ENCODE data around the gene STEAP1B.

DNA sequence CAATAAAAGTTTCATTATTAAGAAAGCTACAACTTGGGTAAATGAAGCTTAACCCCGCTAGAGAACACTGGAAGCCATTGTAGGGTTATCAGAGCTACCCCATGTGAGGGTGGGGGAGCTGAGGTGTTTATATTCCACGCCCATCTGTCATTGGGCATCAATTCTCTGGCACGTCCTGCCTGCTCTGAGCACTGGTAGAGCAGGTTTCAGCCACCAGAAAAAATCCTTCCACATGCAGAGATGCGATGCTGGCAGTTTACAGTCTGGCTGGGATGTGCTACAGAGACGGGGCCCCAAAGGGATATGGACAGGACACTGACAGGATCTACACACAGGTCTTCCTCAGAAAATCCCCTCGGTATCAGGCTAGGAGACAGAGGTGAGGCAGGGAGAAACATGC is 127.1 kb downstream of the STEAP1B start:
- TF ChIP-seq, protein P1, sequence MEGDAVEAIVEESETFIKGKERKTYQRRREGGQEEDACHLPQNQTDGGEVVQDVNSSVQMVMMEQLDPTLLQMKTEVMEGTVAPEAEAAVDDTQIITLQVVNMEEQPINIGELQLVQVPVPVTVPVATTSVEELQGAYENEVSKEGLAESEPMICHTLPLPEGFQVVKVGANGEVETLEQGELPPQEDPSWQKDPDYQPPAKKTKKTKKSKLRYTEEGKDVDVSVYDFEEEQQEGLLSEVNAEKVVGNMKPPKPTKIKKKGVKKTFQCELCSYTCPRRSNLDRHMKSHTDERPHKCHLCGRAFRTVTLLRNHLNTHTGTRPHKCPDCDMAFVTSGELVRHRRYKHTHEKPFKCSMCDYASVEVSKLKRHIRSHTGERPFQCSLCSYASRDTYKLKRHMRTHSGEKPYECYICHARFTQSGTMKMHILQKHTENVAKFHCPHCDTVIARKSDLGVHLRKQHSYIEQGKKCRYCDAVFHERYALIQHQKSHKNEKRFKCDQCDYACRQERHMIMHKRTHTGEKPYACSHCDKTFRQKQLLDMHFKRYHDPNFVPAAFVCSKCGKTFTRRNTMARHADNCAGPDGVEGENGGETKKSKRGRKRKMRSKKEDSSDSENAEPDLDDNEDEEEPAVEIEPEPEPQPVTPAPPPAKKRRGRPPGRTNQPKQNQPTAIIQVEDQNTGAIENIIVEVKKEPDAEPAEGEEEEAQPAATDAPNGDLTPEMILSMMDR (IDR thresholded peaks at IDR 0.05; ENCODE audit: low read depth, low read length) = no peak
- TF ChIP-seq MYC (IDR thresholded peaks at IDR 0.05; ENCODE audit: low read depth, low read length) (no peak), POLR2A (IDR thresholded peaks at IDR 0.05; ENCODE audit: extremely low read depth, insufficient read length) (no peak)
- TF ChIP-seq, protein P2, sequence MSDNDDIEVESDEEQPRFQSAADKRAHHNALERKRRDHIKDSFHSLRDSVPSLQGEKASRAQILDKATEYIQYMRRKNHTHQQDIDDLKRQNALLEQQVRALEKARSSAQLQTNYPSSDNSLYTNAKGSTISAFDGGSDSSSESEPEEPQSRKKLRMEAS (IDR thresholded peaks at IDR 0.05; ENCODE audit: low read depth, low read length) = no peak
